ENCODE results near the gene CCL28.
A peak's percentile ranks its signal among the peaks of the same experiment; 100 is the strongest.
"Not testable (repeated sequence)": the region's sequence is repeated elsewhere in the genome, so short reads cannot be mapped to it uniquely, and the experiment has no call there.

CCL28 gene

DNA sequence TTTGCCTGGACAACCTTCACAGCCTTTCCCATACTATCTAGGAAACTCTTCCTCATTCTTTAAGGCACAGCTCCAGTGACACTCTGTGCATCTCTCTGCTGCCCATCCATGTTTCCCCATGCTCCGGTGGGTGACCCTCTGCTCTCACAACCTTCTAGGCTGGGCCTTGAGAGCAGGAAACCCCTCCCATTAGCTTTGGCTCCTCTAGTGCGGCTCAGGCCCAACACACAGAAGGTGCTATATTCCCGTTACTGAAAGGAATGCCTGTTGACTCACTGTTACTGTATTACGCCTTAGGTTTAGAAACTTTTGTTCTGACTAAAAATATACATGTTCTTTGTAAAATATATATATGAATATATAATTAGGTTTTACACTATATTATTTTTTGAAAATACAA, 8.1 kb upstream of the CCL28 start:
- Mint-ChIP-seq H3K9me3 (no peaks in the 10 kb centered on the region), H3K4me1 (ENCODE audit: low read depth) (no peaks in the 10 kb centered on the region), H3K27ac (no peak overlapping the region), H3K36me3 (ENCODE audit: low read depth) (no peaks in the 10 kb centered on the region), H3K27me3 (no peaks in the 10 kb centered on the region), H3K4me3 (no peak overlapping the region)
- intact Hi-C loops (cut with micrococcal nuclease) = no loop called here

DNA sequence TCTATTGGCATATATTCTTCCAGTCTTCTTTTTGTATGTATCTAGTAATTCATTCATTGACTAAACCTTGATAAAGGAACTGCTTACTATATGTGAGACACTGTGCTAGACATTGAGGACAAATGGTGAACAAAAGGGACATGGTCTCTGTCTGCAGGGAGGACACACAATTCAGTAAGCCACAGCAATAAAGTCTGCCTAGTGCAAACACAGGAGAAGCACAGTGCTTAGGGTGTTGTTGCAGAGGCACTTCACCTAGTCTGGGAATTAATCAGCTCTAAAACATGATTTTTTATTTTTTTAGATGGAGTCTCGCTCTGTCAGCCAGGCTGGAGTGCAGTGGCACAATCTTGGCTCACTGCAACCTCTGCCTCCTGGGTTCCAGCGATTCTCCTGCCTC, 6.4 kb upstream of the CCL28 start:
- no peaks in the 10 kb centered on the region for H3K4me1 Mint-ChIP-seq (ENCODE audit: low read depth)
- H3K4me3 Mint-ChIP-seq = no peak overlapping the region
- H3K27ac Mint-ChIP-seq = no peak overlapping the region
- intact Hi-C loops (cut with micrococcal nuclease) = no loop called here
- no peaks in the 10 kb centered on the region for H3K27me3 Mint-ChIP-seq
- H3K36me3 Mint-ChIP-seq (ENCODE audit: low read depth) = no peaks in the 10 kb centered on the region
- no peaks in the 10 kb centered on the region for H3K9me3 Mint-ChIP-seq

DNA sequence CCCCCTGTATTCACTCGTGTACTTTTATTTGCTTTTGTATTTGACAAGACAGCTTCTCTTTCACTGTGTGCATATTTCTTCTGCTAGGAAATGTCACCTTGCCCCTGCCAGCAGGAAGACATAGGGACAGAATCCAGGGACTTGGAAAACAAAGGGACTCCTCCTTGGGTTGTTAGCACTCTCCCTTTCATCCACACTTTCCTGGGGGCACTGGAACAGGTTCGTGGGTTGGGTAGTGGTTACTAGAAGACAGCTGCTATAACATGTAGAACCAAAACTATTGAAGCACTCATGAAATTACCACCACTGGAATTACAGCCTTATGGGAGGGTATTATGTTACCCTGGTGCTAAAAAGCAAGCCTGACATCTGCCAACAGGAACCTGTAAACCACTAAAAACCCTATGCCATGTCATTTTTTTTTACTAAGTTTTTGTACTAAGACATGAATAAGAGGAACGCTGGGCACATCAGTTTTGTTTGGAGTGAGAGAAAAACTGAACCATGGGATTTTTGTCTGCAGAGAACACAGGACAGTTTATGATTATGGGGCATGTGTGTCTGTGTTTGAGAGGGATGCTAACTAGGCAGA, 4.7 kb upstream of the CCL28 start:
- no peak overlapping the region for H3K4me3 Mint-ChIP-seq
- H3K27me3 Mint-ChIP-seq = no peaks in the 10 kb centered on the region
- no peak overlapping the region for H3K27ac Mint-ChIP-seq
- H3K9me3 Mint-ChIP-seq = no peaks in the 10 kb centered on the region
- no peaks in the 10 kb centered on the region for H3K4me1 Mint-ChIP-seq (ENCODE audit: low read depth)
- H3K36me3 Mint-ChIP-seq (ENCODE audit: low read depth) = no peaks in the 10 kb centered on the region
- intact Hi-C loops (cut with micrococcal nuclease) = no loop called here

DNA sequence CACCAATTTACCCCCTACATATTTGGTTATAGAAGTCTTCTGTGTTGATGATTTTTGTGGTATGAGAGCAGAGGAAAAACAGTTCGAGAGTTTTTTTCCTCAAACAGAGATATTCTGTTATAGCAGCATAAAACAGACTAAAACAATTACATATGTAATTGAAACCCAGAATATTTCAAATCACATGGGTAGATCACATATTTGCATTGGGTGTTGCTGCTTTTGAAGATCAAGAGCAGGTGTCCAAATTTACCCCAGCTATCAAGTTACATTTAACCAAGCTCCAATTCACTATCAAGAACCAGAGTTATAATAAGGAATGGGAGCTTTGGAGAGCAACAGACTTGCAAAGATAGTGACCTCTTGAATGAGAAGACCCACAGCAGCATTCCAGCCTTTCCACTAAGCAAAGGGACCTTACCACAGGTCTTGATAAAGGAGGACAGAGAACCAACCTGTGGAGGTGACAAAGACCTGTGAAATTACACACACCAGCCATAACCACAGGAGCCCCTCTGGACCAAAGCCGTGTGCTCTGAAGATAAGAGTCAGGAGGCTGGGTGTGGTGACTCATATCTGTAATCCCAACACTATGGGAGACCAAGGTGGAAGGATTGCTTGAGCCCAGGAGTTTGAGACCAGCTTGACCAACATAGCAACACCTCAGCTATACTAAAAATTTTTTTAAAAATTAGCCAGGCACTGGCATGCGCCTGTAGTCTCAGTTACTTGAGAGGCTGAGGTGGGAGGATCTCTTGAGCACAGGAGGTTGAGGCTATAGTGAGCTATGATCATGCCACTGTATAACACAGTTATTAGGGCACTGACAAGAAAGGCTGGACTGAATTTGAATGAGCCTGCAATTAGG, 4.0 kb upstream of the CCL28 start:
- intact Hi-C loops (cut with micrococcal nuclease) = no loop called here
- Mint-ChIP-seq H3K9me3 (no peaks in the 10 kb centered on the region), H3K4me3 (no peak overlapping the region), H3K4me1 (ENCODE audit: low read depth) (no peaks in the 10 kb centered on the region), H3K36me3 (ENCODE audit: low read depth) (no peaks in the 10 kb centered on the region), H3K27ac (no peak overlapping the region), H3K27me3 (no peaks in the 10 kb centered on the region)

DNA sequence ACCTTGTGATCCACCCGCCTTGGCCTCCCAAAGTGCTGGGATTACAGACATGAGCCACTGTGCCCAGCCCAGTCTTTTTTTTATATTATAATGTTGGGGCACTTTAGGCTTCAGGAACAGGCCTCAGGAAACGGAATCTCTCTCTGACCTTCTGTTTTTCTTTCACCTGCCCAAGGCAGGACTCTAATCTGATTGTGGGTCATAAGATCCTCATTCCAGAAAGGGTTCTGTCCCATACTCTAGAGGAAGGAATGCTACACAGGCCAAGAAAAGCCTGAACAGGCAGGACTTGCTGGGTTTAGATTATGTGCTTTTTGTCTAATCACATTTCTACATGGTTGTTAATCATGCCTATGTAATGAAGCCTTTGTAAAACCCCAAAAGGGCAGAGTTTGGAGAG, 1.8 kb upstream of the CCL28 start:
- Mint-ChIP-seq H3K27ac (no peak overlapping the region), H3K4me3 (no peak overlapping the region)
- intact Hi-C loops (cut with micrococcal nuclease) = no loop called here

DNA sequence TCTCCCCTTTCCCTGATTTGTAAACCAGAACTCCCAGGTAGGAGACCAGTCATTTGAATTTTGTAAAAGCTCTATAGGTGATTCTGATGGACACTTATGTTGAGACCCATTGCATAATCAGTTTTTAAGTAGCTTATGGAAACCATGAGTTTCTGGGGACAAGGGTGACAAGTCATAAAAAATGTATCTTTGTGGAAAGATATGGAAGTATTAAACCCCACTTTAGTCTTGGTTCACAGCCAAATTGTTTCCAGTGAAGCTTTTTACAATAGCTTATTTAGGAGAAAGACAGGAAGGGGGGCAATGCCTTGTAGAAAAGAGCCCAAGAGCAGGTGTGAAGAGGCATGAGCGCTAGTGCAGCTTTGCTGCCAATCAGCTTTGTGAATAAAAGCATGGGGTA, 453 bp upstream of the CCL28 start:
- H3K4me3 Mint-ChIP-seq = no peak overlapping the region
- intact Hi-C loops (cut with micrococcal nuclease) = no loop called here
- no peaks in the 10 kb centered on the region for H3K27me3 Mint-ChIP-seq
- no peak overlapping the region for H3K27ac Mint-ChIP-seq
- H3K9me3 Mint-ChIP-seq = no peaks in the 10 kb centered on the region
- no peaks in the 10 kb centered on the region for H3K36me3 Mint-ChIP-seq (ENCODE audit: low read depth)
- no peaks in the 10 kb centered on the region for H3K4me1 Mint-ChIP-seq (ENCODE audit: low read depth)

More for the DNA sequence above, 1.8 kb upstream of the CCL28 start:
- Mint-ChIP-seq H3K4me1 (ENCODE audit: low read depth) (no peaks in the 10 kb centered on the region), H3K27me3 (no peaks in the 10 kb centered on the region), H3K36me3 (ENCODE audit: low read depth) (no peaks in the 10 kb centered on the region), H3K9me3 (no peaks in the 10 kb centered on the region)

DNA sequence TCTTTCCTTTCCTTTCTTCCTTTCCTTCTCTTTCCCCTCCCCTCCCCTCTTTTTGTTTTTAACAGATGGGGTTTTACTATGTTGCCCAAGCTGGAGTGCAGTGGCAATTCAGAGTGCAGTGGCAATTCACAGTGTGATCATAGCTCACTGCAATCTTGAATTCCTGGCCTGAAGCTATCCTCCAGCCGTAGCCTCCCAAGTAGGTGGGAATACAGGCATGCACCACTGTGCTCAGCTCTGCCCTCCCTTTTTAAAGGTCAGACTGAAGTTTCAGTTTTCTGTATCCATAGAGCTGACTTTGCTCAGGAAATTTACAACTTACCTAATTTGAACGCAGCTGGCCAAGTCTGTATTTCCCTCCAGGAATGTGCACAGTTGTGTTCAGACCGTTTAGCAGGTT, 696 bp downstream of the CCL28 start:
- H3K4me1 Mint-ChIP-seq (ENCODE audit: low read depth) = no peaks in the 10 kb centered on the region
- H3K27ac Mint-ChIP-seq = no peak overlapping the region
- H3K36me3 Mint-ChIP-seq (ENCODE audit: low read depth) = no peaks in the 10 kb centered on the region
- H3K27me3 Mint-ChIP-seq = no peaks in the 10 kb centered on the region
- no peak overlapping the region for H3K4me3 Mint-ChIP-seq
- intact Hi-C loops (cut with micrococcal nuclease) = no loop called here
- H3K9me3 Mint-ChIP-seq = no peaks in the 10 kb centered on the region

DNA sequence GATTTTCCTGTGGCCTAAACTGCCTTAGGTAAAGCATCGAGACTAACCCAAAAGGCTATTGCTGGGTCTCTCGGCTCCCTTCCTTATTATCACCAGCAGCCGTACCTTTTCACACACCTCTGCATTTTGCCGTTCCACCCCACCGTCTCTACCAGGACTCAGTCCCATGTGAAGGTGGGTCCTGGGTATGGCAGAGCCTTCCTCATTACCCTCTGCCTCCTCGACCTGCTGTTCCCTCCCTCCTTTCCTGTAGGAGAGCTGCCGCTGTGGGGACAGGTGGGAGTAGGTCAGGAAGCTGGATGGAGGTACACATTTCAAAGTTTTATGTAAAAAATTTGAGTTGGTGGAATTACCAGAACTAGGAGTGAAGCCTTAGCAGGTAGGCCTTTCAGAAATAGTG, 1.8 kb downstream of the CCL28 start:
- no peak overlapping the region for H3K27ac Mint-ChIP-seq
- no peaks in the 10 kb centered on the region for H3K4me1 Mint-ChIP-seq (ENCODE audit: low read depth)
- no peaks in the 10 kb centered on the region for H3K27me3 Mint-ChIP-seq
- H3K9me3 Mint-ChIP-seq = no peaks in the 10 kb centered on the region
- intact Hi-C loops (cut with micrococcal nuclease) = no loop called here
- H3K4me3 Mint-ChIP-seq = no peak overlapping the region
- H3K36me3 Mint-ChIP-seq (ENCODE audit: low read depth) = no peaks in the 10 kb centered on the region

DNA sequence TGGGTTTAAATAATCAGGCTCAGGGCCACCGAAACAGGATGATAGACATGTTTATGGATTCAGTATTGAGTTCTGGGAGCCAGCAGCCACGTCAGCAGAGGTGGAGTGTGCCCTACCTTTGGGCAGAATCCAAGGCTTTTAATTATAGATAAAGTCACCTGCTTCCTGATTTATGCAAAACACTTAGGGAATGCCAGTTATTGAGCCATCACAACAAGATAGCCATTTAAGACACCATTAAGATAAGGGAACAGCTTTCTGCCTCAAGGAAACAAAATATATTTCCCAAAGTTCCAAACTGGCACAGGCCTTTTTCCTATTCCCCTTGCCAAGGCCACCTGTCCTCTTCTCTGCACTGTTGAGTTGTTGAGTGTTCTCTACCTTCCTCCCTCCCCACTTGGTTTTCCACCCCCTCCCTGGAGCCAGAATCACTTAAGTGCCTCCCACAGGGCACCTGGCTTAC, 2.4 kb downstream of the CCL28 start:
- Mint-ChIP-seq H3K4me1 (ENCODE audit: low read depth) (no peaks in the 10 kb centered on the region), H3K9me3 (no peaks in the 10 kb centered on the region), H3K27me3 (no peaks in the 10 kb centered on the region), H3K36me3 (ENCODE audit: low read depth) (no peaks in the 10 kb centered on the region), H3K27ac (no peak overlapping the region), H3K4me3 (no peak overlapping the region)
- intact Hi-C loops (cut with micrococcal nuclease) = no loop called here

DNA sequence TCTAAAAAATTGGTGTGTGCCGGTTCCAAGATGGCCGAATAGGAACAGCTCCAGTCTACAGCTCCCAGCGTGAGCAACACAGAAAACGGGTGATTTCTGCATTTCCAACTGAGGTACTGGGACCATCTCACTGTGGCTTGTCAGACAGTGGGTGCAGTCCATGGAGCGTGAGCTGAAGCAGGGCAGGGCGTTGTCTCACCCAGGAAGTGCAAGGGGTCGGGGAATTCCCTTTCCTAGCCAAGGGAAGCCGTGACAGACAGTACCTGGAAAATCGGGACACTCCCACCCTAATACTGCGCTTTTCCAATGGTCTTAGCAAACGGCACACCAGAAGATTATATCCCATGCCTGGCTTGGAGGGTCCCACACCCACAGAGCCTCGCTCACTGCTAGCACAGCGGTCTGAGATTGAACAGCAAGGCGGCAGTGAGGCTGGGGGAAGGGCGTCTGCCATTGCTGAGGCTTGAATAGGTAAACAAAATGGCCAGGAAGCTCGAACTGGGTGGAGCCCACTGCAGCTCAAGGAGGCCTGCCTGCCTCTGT, 9.6 kb downstream of the CCL28 start:
- H3K27ac Mint-ChIP-seq; H3K9me3 Mint-ChIP-seq; H3K4me3 Mint-ChIP-seq; H3K4me1 Mint-ChIP-seq (ENCODE audit: low read depth); H3K36me3 Mint-ChIP-seq (ENCODE audit: low read depth); intact Hi-C loops (cut with micrococcal nuclease); H3K27me3 Mint-ChIP-seq: not testable (repeated sequence)

DNA sequence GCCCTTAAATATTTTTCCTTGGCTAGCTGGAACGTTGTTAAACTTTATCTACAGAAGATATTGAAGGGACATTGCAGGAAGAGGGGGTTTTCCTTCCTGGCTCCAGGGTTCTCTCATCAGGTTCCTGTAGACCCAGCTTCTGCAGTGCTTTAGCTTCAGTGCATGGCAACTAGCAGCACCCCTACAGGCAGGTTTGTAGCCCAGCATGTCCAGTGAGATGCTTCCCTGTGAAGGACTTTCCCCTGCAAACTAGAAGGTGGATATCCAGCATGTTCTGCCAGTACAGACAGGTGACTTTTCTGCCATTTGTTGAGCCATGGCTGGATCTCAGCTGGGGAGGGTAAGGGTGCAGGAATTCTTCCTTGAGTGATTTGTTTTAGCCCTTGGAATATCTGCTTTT, 10.4 kb downstream of the CCL28 start:
- Mint-ChIP-seq H3K27ac (no peak overlapping the region), H3K4me1 (ENCODE audit: low read depth) (peaks cover 1% of the 10 kb centered on the region), H3K36me3 (ENCODE audit: low read depth) (peaks cover 2% of the 10 kb centered on the region)

DNA sequence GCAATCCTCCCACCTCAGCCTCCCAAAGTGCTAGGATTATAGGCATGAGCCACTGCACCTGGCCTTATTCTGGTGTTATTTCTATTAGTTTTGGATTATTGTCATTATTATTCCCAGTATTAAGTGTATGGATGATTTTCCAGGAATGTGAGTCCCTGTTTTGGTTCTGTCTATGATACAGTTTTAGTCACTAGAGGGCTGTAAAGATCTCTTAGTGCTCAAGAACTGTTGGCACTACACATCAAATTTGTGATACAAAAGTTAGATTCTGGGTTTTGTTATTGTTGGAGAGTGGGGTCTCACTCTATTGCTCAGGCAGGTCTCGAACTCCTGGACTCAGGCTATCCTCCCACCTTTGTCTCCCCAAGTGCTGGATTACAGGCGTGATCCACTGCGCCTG, 12.1 kb downstream of the CCL28 start:
- peaks cover 7% of the 10 kb centered on the region for H3K4me1 Mint-ChIP-seq (ENCODE audit: low read depth)
- peaks cover 8% of the 10 kb centered on the region for H3K27me3 Mint-ChIP-seq
- no peaks in the 10 kb centered on the region for H3K9me3 Mint-ChIP-seq
- intact Hi-C loops (cut with micrococcal nuclease) = no loop called here
- no peak overlapping the region for H3K4me3 Mint-ChIP-seq
- no peak overlapping the region for H3K27ac Mint-ChIP-seq
- H3K36me3 Mint-ChIP-seq (ENCODE audit: low read depth) = peaks cover 7% of the 10 kb centered on the region

More for the DNA sequence above, 10.4 kb downstream of the CCL28 start:
- Mint-ChIP-seq H3K27me3 (peaks cover 3% of the 10 kb centered on the region), H3K9me3 (no peaks in the 10 kb centered on the region), H3K4me3 (no peak overlapping the region)
- intact Hi-C loops (cut with micrococcal nuclease) = no loop called here

DNA sequence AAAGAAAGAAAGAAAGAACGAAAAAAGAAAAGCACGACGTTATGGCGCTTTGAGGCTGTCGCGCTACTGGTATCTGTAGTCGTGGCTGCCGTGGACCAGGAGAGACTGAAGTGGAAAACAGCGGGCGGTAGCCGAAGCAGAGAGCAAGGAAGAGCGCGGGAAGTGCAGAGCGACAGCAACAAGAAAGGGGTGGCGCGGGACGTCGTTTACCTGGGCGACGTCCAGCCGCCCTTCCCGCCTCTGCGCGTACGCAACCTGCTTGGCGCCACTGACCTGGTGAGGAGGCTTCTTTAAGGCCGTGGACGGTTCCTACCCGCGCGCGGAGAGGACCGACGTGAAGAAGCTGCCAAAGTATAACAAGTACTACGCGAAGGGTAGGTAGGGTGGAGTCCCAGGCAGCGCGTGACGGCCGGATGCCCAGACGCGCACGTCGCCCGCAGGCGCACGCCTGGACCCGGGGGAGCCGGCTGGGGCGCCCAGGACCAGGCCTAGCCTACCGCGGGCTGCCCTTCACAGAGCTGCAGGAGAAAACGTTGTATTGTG, 15.4 kb downstream of the CCL28 start:
- Mint-ChIP-seq H3K4me1 (ENCODE audit: low read depth) (peaks cover 7% of the 10 kb centered on the region), H3K36me3 (ENCODE audit: low read depth) (peaks cover 7% of the 10 kb centered on the region), H3K27ac (peak overlapping the region; percentile 87), H3K4me3 (peak overlapping the region; percentile 91), H3K9me3 (no peaks in the 10 kb centered on the region), H3K27me3 (peaks cover 6% of the 10 kb centered on the region)
- intact Hi-C loops (cut with micrococcal nuclease) = loop anchor here (10.0 kb wide), 1 partner anchor 482 kb away; no protein-coding TSS in a partner anchor

DNA sequence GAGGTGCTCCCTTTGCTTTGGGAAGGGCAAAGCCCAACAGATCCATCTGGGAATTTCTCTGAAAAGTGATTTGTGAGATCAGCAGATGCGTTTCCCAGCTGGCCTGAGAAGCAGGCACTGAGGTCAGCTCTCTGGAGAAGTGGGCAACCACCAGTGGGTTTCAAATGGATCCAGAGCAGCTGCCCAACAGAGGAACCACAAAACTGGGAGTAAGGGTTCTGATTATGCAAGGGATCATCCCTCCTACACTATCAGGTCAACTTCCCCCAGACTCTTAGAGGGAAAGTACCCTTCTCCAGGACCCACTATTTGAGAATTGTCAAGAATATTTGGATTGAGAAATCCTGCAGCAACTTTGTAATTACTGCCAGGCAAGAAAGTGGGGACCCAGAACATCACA, 21.7 kb downstream of the CCL28 start:
- peaks cover 18% of the 10 kb centered on the region for H3K4me1 Mint-ChIP-seq (ENCODE audit: low read depth)
- intact Hi-C loops (cut with micrococcal nuclease) = loop anchor here (2.0 to 10.0 kb wide), 4 partner anchors 92 to 476 kb away; partner anchors contain the start of genes TMEM267 and ZNF131
- no peaks in the 10 kb centered on the region for H3K36me3 Mint-ChIP-seq (ENCODE audit: low read depth)
- H3K27ac Mint-ChIP-seq = peak overlapping the region; percentile 4
- H3K4me3 Mint-ChIP-seq = no peak overlapping the region
- H3K9me3 Mint-ChIP-seq = no peaks in the 10 kb centered on the region
- no peaks in the 10 kb centered on the region for H3K27me3 Mint-ChIP-seq
